Fibroblast of mammary gland (primary cell): ENCODE results near the gene KCNT1.

Experiments used
- DNase-seq: peaks from one replicate; pipeline ENCODE4 v3.0.0-alpha.2; 2010; ENCODE audit warnings: low read depth
- H3K4me3 ChIP-seq: 2 replicates; pipeline ENCODE4 v1.5.1; 2011; ENCODE audit warnings: low read depth, mild to moderate bottlenecking, low read length, moderate library complexity; ENCODE audit not compliant: control insufficient read depth
- TF ChIP-seq, protein P1 (sequence below): conservative IDR thresholded peaks from 2 replicates; pipeline ENCODE4 v1.5.1; 2011; ENCODE audit warnings: low read depth, low read length, inconsistent platforms; ENCODE audit not compliant: control insufficient read depth, insufficient read depth

KCNT1 gene

GRCh38 chr9:135756576-135756975 lies 54.6 kb downstream of the KCNT1 start:
- H3K4me3 ChIP-seq = no peak overlapping the region
- TF ChIP-seq, protein P1, sequence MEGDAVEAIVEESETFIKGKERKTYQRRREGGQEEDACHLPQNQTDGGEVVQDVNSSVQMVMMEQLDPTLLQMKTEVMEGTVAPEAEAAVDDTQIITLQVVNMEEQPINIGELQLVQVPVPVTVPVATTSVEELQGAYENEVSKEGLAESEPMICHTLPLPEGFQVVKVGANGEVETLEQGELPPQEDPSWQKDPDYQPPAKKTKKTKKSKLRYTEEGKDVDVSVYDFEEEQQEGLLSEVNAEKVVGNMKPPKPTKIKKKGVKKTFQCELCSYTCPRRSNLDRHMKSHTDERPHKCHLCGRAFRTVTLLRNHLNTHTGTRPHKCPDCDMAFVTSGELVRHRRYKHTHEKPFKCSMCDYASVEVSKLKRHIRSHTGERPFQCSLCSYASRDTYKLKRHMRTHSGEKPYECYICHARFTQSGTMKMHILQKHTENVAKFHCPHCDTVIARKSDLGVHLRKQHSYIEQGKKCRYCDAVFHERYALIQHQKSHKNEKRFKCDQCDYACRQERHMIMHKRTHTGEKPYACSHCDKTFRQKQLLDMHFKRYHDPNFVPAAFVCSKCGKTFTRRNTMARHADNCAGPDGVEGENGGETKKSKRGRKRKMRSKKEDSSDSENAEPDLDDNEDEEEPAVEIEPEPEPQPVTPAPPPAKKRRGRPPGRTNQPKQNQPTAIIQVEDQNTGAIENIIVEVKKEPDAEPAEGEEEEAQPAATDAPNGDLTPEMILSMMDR = no peak
- DNase-seq = no peak

GRCh38 chr9:135757356-135757755 lies 55.4 kb downstream of the KCNT1 start:
- no peak for DNase-seq
- no peak overlapping the region for H3K4me3 ChIP-seq
- TF ChIP-seq, protein P1 = no peak

DNA sequence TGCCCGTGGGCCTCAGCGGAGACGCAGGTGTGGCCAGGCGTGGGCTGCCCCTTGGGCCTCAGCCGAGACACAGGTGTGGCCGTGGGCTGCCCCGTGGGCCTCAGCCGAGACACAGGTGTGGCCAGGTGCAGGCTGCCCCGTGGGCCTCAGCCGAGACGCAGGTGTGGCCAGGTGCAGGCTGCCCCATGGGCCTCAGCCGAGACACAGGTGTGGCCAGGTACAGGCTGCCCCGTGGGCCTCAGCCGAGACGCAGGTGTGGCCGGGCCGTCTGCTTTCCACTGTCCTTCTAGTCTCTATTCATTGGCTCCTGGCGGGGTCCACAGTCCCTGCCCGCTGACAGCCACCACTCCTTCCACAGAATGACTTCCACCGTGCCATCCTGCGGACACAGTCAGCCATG lies 56.1 kb downstream of the KCNT1 start:
- TF ChIP-seq, protein P1 = no peak
- H3K4me3 ChIP-seq = no peak overlapping the region
- DNase-seq = no peak

DNA sequence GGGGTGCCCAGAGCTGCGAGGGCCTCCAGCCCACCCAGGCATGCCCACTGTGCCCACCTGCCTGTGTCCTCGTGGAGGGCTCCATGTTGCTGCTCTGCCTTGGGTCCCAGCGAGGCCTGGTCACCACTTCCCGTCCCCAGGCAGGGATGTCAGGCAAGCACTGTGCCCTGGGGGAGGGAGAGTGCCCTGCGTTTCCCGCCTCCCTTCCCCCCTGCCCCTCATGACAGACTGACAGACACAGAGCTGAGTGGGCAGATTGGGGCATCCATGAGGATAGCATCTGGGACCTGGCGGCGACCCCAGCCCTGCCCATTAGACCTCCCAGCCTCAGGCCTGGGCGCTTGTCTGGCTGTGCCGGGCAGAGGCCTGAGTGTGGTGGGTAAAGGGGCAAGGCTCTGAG lies 56.9 kb downstream of the KCNT1 start:
- DNase-seq = no peak
- TF ChIP-seq, protein P1 = no peak
- no peak overlapping the region for H3K4me3 ChIP-seq

DNA sequence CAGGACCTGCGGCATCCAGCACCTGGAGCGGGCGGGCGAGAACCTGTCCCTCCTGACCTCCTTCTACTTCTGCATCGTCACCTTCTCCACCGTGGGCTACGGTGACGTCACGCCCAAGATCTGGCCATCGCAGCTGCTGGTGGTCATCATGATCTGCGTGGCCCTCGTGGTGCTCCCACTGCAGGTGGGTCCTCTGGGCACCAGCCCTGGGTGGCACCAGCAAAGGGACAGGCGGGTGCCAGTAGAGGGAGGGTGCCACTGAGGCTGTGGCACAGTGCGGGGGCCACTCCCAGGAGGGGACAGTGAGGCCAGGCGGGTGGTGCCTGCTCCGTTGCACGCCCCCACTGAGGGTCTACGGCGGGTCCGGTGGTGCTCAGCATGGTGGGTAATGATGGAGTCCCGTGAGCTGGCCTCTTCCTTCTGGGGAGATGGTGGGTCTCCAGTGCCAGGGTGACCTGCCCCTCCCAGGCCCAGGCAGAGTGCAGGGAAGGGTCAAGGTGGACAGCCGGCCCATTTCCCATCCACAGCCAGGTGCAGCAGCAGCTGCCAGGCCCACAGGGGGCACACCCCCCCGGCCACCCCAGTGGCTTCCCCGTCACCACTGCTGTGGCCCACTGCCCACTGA lies 57.8 kb downstream of the KCNT1 start:
- TF ChIP-seq, protein P1 = no peak
- no peak for DNase-seq
- H3K4me3 ChIP-seq = no peak overlapping the region

GRCh38 chr9:135760465-135760864 lies 58.5 kb downstream of the KCNT1 start:
- TF ChIP-seq, protein P1 = no peak
- H3K4me3 ChIP-seq = no peak overlapping the region
- no peak for DNase-seq

DNA sequence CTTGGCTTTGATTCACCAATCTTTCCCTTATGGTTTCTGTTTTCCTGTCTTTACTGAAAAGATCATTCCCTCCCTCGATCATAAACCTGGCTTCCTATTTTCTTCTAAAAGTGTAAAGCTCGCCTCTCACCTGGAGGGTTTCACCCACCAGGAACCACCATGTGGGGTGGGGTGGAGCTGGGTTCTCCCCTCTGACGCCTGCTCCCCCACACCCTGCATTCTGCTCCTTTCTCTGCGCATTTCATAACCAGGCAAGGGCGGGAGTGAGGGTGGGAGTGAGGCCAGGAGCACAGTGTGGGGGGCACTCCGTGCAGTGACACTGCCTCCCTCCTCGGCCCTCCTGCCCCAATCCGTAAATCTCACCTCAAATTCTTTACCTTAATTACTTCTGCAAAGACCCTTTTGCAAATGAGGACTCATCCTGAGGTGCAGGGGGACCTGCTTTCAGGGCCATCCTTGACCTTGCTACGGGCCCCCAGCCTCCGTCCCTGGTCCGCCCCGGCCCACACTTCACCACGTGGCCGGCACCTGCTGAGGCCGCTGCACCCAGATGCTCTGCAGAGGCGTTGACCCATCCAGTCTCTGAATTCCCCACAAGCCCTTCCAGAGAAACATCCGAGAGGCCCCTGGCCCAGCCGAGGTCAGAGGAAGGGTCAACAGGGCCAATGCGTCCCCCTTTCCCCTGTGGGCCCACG lies 59.3 kb downstream of the KCNT1 start:
- no peak for DNase-seq
- H3K4me3 ChIP-seq = no peak overlapping the region
- TF ChIP-seq, protein P1 = no peak
